GM12878 (cell line): ENCODE data around the gene RAB21. TPM values are rescaled to one million over a fixed set of nuclear protein-coding genes. Genes with fewer than 3 reads are reported as not detected.

Source experiments
- ATAC-seq: fragments of 200-7000 bp; cut with Tn5 transposase; 3 replicates; pipeline ENCODE4 v1.9.1; 2020; ENCODE audit warnings: mild to moderate bottlenecking, moderate library complexity
- Bru-seq: library from RNA; stranded (reverse); fragments of 400-500 nt; gene quantifications from one replicate; lab custom pipeline; 2021; lab: Mats Ljungman, UMichigan
- BruChase-seq, 2 experiments: library from RNA; stranded (reverse); fragments of 400-500 nt; gene quantifications; one replicate each; lab custom pipeline; 2021; lab: Mats Ljungman, UMichigan
- BruUV-seq: library from RNA; stranded (reverse); fragments of 400-500 nt; replicated peaks from 2 replicates; lab custom pipeline; 2021; lab: Mats Ljungman, UMichigan
- CTCF ChIA-PET: fragments of 300-600 bp; sonication (Branson Sonifier 250); formaldehyde crosslinking; extraction: SDS; loops from one replicate; lab custom pipeline; 2021; ENCODE audit warnings: inconsistent platforms; lab: Yijun Ruan, JAX
- POLR2A ChIA-PET: fragments of 350-600 bp; formaldehyde crosslinking; extraction: SDS; loops from one replicate; lab custom pipeline; 2021; ENCODE audit warnings: inconsistent platforms; lab: Charles Lee
- RAD21 ChIA-PET: fragments of 300-600 bp; sonication (Branson Sonifier 250); formaldehyde crosslinking; loops from one replicate; lab custom pipeline; 2023; ENCODE audit warnings: antibody characterized with exemption; ENCODE audit not compliant: unreplicated experiment; lab: Charles Lee
- SMC1A ChIA-PET: fragments of 300-600 bp; sonication (Branson Sonifier 250); formaldehyde crosslinking; loops from one replicate; lab custom pipeline; 2023; ENCODE audit not compliant: unreplicated experiment, uncharacterized antibody; lab: Charles Lee
- DNase-seq: peaks from one replicate; pipeline ENCODE4 v3.0.0-alpha.2; 2011; ENCODE audit warnings: low read depth, low spot score
- FAIRE-seq: peaks from 3 replicates; lab custom pipeline; 2011; peaks lifted over from hg19 to GRCh38; lab: Jason Lieb, UNC
- H2AFZ ChIP-seq: 2 replicates; pipeline ENCODE4 v1.6.0; 2011; ENCODE audit warnings: low read depth, low read length, control low read depth; ENCODE audit not compliant: control insufficient read depth
- H3K27ac ChIP-seq: 2 replicates; pipeline ENCODE4 v1.5.1; 2011; ENCODE audit warnings: control low read depth; ENCODE audit not compliant: control insufficient read depth, insufficient read depth
- H3K27me3 ChIP-seq, 2 experiments: replicated peaks in 1 of 2; 2 replicates each; pipeline versions ENCODE4 v1.6.0 to v1.6.1; 2011; ENCODE audit warnings: low read length in 1 of 2; ENCODE audit not compliant: control insufficient read depth in 2 of 2, insufficient read depth in 2 of 2
- H3K36me3 ChIP-seq, 2 experiments: 2 replicates each; pipeline ENCODE4 v1.5.1; 2011; ENCODE audit warnings: low read length in 1 of 2; ENCODE audit not compliant: control insufficient read depth in 2 of 2, insufficient read depth in 2 of 2
- H3K4me1 ChIP-seq: 2 replicates; pipeline ENCODE4 v1.6.1; 2011; ENCODE audit warnings: mild to moderate bottlenecking, low read length, moderate library complexity, mixed read lengths; ENCODE audit not compliant: control insufficient read depth, insufficient read depth
- H3K4me2 ChIP-seq: 2 replicates; pipeline ENCODE4 v1.6.0; 2011; ENCODE audit warnings: control low read depth; ENCODE audit not compliant: control insufficient read depth, insufficient read depth
- H3K4me3 ChIP-seq: fragments of 200-600 bp; sonication (generic); 2 replicates; pipeline ENCODE4 v1.5.1; 2016
- H3K79me2 ChIP-seq: 2 replicates; pipeline ENCODE4 v1.6.0; 2011; ENCODE audit warnings: low read length; ENCODE audit not compliant: control insufficient read depth, insufficient read depth
- H3K9ac ChIP-seq: 2 replicates; pipeline ENCODE4 v1.8.0; 2011; ENCODE audit warnings: low read length, control low read depth, mixed read lengths; ENCODE audit not compliant: control insufficient read depth, insufficient read depth
- H3K9me3 ChIP-seq: replicated peaks from 3 replicates; pipeline ENCODE4 v1.5.1; 2011; ENCODE audit warnings: mild to moderate bottlenecking, low read length; ENCODE audit not compliant: control insufficient read depth, insufficient read depth
- H4K20me1 ChIP-seq: 2 replicates; pipeline ENCODE4 v1.6.0; 2011; ENCODE audit not compliant: control insufficient read depth, insufficient read depth
- ATF7 ChIP-seq: fragments of 450-650 bp; IDR thresholded peaks from 2 replicates; pipeline ENCODE4 v1.6.1; 2016; ENCODE audit warnings: low read depth, mild to moderate bottlenecking
- HCFC1 ChIP-seq: fragments of 150-350 bp; IDR thresholded peaks from 2 replicates; pipeline ENCODE4 v1.6.1; 2014; ENCODE audit warnings: low read length
- HSF1 ChIP-seq: fragments of 150-350 bp; IDR thresholded peaks from 2 replicates; pipeline ENCODE4 v1.6.1; 2014; ENCODE audit warnings: mild to moderate bottlenecking, low read depth, low read length
- IRF5 ChIP-seq: fragments of 450-650 bp; IDR thresholded peaks from 2 replicates; pipeline ENCODE4 v1.6.1; 2017; ENCODE audit warnings: borderline replicate concordance
- NRF1 ChIP-seq: conservative IDR thresholded peaks from 2 replicates; pipeline ENCODE4 v1.6.1; 2011; ENCODE audit warnings: mild to moderate bottlenecking, low read depth, low read length, improper control_type of control experiment
- PAX5 ChIP-seq: IDR thresholded peaks from 2 replicates; pipeline ENCODE4 v1.6.1; 2011; ENCODE audit warnings: low read depth, low read length, borderline replicate concordance
- RAD51 ChIP-seq: fragments of 450-650 bp; IDR thresholded peaks from 2 replicates; pipeline ENCODE4 v1.6.1; 2016; ENCODE audit warnings: moderate library complexity, mild to moderate bottlenecking, inconsistent platforms
- WRNIP1 ChIP-seq: IDR thresholded peaks from 2 replicates; pipeline ENCODE4 v1.6.1; 2011; ENCODE audit warnings: low read depth, low read length, improper control_type of control experiment, borderline replicate concordance
- ZBED1 ChIP-seq: IDR thresholded peaks from 2 replicates; pipeline ENCODE4 v1.6.1; 2016; ENCODE audit warnings: borderline replicate concordance
- whole genome bisulfite sequencing: methylation state at CpG from one replicate; pipeline ENCODE4 v1.1.6; 2016; ENCODE audit warnings: low lambda C conversion rate; ENCODE audit not compliant: insufficient replicate concordance, insufficient coverage; ENCODE audit errors: missing lambda C conversion rate; 5-methylcytosine and 5-hydroxymethylcytosine counted together
- in situ Hi-C: fragments of 300-500 bp; cut with MboI; formaldehyde crosslinking; loops from 9 replicates; pipeline ENCODE4 v1.14.3; 2018; ENCODE audit warnings: mixed read lengths
- intact Hi-C: fragments of 100-400 bp; cut with micrococcal nuclease; formaldehyde crosslinking; loops from one replicate; pipeline ENCODE4 v1.14.2; 2022; ENCODE audit not compliant: unreplicated experiment
- long read RNA-seq, 2 experiments: library from polyadenylated mRNA; unstranded; transcript quantifications; one replicate each; pipeline ENCODE4 v2.0.0, GENCODE V29; 2019 to 2020
- polyA minus RNA-seq, 3 experiments: library from RNA; depleted of rRNA, polyadenylated mRNA; stranded (reverse); fragments of >200 nt; gene quantifications; 2 replicates each; pipeline ENCODE4 v1.2.3, GENCODE V29; 2011
- polyA plus RNA-seq, 11 experiments: library from polyadenylated mRNA; depleted of rRNA in 4 of 11; unstranded in 6 of 11; stranded (reverse) in 5 of 11; fragments of >200 nt; fragmentation: Nextera tagmentation in 4 of 11; fragmentation: Illumina TruSeq in 1 of 11; extraction: Ambion mirVana in 4 of 11; extraction: Trizol in 1 of 11; gene quantifications; 1 replicate in 1 of 11; 2 replicates in 10 of 11; pipeline versions ENCODE4 v1.2.1 to v1.2.3, GENCODE V29; 2011 to 2016; ENCODE audit warnings: inconsistent platforms in 2 of 11, missing spikeins in 2 of 11, low read depth in 1 of 11
- total RNA-seq, 4 experiments: library from RNA; depleted of rRNA in 3 of 4; stranded (reverse); fragments of >200 nt in 3 of 4; fragmentation: Illumina TruSeq in 1 of 4; extraction: Trizol in 1 of 4; gene quantifications; 2 replicates each; pipeline versions ENCODE4 v1.2.1 to v1.2.3, GENCODE V29; 2013 to 2021
- TF ChIP-seq, protein P1 (sequence below): IDR thresholded peaks from 2 replicates; pipeline ENCODE4 v1.6.1; 2012; ENCODE audit warnings: mild to moderate bottlenecking, low read depth, low read length

The RAB21 gene
- total RNA-seq (2013; cell fraction: nucleolus; rRNA removed) = 59.2 and 62.7 TPM in 2 replicates
- total RNA-seq (2014; rRNA removed) = 12.3 and 12.4 TPM in 2 replicates
- total RNA-seq (2014; rRNA removed; fragmentation: Illumina TruSeq; extraction: Trizol) = 42.0 and 42.8 TPM in 2 replicates
- total RNA-seq (2021) = 37.8 and 38.8 TPM in 2 replicates
- 26.4 TPM for polyA plus RNA-seq (2011; ENCODE audit: low read depth)
- polyA plus RNA-seq (2011; rRNA removed) = 18.6 and 32.5 TPM in 2 replicates
- 3.8 and 4.0 TPM in 2 replicates for polyA plus RNA-seq (2011; cell fraction: cytosol; rRNA removed)
- polyA plus RNA-seq (2011; cell fraction: nucleus; rRNA removed) = 7.0 and 7.1 TPM in 2 replicates
- polyA plus RNA-seq (2012) = 40.0 and 50.2 TPM in 2 replicates
- 42.0 and 52.1 TPM in 2 replicates for polyA plus RNA-seq (2014; fragmentation: Illumina TruSeq; extraction: Trizol)
- 1 to 10 TPM; 5.3 to 8.2 TPM for polyA plus RNA-seq (2014; fragmentation: Nextera tagmentation; extraction: Ambion mirVana)
- 17.1 TPM in 2 replicates for polyA plus RNA-seq (2014; rRNA removed)
- 10 to 100 TPM in 1 of 2 experiments, 1 to 10 TPM in 1; 2.8 to 15.1 TPM for polyA plus RNA-seq (2016; fragmentation: Nextera tagmentation; extraction: Ambion mirVana)
- polyA minus RNA-seq (2011; rRNA and poly(A)+ RNA removed) = 7.0 and 21.4 TPM in 2 replicates
- 8.3 and 9.1 TPM in 2 replicates for polyA minus RNA-seq (2011; cell fraction: cytosol; rRNA and poly(A)+ RNA removed)
- polyA minus RNA-seq (2011; cell fraction: nucleus; rRNA and poly(A)+ RNA removed) = 6.2 and 8.1 TPM in 2 replicates
- percentile 96 among the genes with signal in this experiment for Bru-seq, nascent RNA
- percentile 95 among the genes with signal in this experiment for BruChase-seq, experiment 1, labeled RNA remaining after a 6-hour chase
- percentile 94 among the genes with signal in this experiment for BruChase-seq, experiment 2, labeled RNA remaining after a 2-hour chase
- long read RNA-seq, experiment 1, partial matches to known transcripts = 0 of 4 reads
- long read RNA-seq, experiment 1, other reads (novel, unspliced or antisense) = 3 of 4 reads
- long read RNA-seq, experiment 2, full-length matches to known transcripts = 2 of 11 reads
- long read RNA-seq, experiment 2, partial matches to known transcripts = 0 of 11 reads
- long read RNA-seq, experiment 2, other reads (novel, unspliced or antisense) = 9 of 11 reads

- ChIA-PET SMC1A (interaction anchor here (0.9 to 2.0 kb wide), 9 partner anchors 9 to 108 kb away, joined by 3 to 11 read pairs (median 5); partner anchors contain the start of genes TBC1D15, THAP2, TMEM19 and ZFC3H1), POLR2A (interaction anchor here (1.0 to 3.3 kb wide), 5 partner anchors 9 to 91 kb away, joined by 3 to 22 read pairs (median 4); partner anchors contain the start of genes THAP2, TMEM19 and ZFC3H1), CTCF (interaction anchor here (0.7 to 1.7 kb wide), 9 partner anchors 9 to 125 kb away, joined by 3 to 6 read pairs (median 4); partner anchors contain the start of genes TMEM19 and ZFC3H1), RAD21 (interaction anchor here (0.6 to 3.1 kb wide), 7 partner anchors 10 to 108 kb away, joined by 3 to 10 read pairs (median 4); partner anchors contain the start of genes TMEM19 and ZFC3H1)
- Histone ChIP-seq H3K27me3 (no peaks in the 10 kb centered on the region; a peak in 1 of 4 replicates), H3K4me2 (peak within 1 kb of the TSS; percentile 99), H3K9ac (peak within 1 kb of the TSS; percentile 92), H3K9me3 (peaks cover 14% of the 10 kb centered on the region), H3K4me3 (peak within 1 kb of the TSS; percentile 96), H4K20me1 (no peaks in the 10 kb centered on the region), H2AFZ (peak within 1 kb of the TSS; percentile 89), H3K27ac (peak within 1 kb of the TSS; percentile 94), H3K4me1 (peaks cover 4% of the 10 kb centered on the region), H3K79me2 (peaks cover 52% of the 10 kb centered on the region), H3K36me3 (peaks cover 0 to 7% of the 10 kb centered on the region in 2 experiments; a peak in 2 of 4 replicates)
- DNase-seq = peak; percentile 70
- in situ Hi-C loops = loop anchor here (5.0 kb wide), 1 partner anchor 337 kb away; no protein-coding TSS in a partner anchor
- peak; percentile 92 for ATAC-seq
- 1% methylated on average over 40 of the region's 56 CpGs for WGBS
- FAIRE-seq = peak; percentile 56
- intact Hi-C loops = loop anchor here (1.0 to 2.0 kb wide), 2 partner anchors 68 to 91 kb away; partner anchors contain the start of genes TMEM19 and ZFC3H1
- BruUV-seq = no TSS peak
- TF ChIP-seq, protein P1, sequence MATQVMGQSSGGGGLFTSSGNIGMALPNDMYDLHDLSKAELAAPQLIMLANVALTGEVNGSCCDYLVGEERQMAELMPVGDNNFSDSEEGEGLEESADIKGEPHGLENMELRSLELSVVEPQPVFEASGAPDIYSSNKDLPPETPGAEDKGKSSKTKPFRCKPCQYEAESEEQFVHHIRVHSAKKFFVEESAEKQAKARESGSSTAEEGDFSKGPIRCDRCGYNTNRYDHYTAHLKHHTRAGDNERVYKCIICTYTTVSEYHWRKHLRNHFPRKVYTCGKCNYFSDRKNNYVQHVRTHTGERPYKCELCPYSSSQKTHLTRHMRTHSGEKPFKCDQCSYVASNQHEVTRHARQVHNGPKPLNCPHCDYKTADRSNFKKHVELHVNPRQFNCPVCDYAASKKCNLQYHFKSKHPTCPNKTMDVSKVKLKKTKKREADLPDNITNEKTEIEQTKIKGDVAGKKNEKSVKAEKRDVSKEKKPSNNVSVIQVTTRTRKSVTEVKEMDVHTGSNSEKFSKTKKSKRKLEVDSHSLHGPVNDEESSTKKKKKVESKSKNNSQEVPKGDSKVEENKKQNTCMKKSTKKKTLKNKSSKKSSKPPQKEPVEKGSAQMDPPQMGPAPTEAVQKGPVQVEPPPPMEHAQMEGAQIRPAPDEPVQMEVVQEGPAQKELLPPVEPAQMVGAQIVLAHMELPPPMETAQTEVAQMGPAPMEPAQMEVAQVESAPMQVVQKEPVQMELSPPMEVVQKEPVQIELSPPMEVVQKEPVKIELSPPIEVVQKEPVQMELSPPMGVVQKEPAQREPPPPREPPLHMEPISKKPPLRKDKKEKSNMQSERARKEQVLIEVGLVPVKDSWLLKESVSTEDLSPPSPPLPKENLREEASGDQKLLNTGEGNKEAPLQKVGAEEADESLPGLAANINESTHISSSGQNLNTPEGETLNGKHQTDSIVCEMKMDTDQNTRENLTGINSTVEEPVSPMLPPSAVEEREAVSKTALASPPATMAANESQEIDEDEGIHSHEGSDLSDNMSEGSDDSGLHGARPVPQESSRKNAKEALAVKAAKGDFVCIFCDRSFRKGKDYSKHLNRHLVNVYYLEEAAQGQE = no peak
- 0 out of 2 replicates have a peak, but pooled peaks have one; percentile 16 for TF ChIP-seq ZBED1
- no peak for TF ChIP-seq WRNIP1
- peak; percentile 47; the same call in 1 of the 2 replicates for TF ChIP-seq HSF1
- TF ChIP-seq RAD51 = peak; percentile 95
- TF ChIP-seq ATF7 = peak; percentile 60
- no peak for TF ChIP-seq HCFC1
- no peak for TF ChIP-seq NRF1
- TF ChIP-seq IRF5 = no peak
- TF ChIP-seq PAX5 = no peak
These were observed at the start of gene RAB21 for GRCh38 chr12:71754461-71755145. TSS of gene RAB21 (plus strand) at chr12:71754863. CDS start at chr12:71755130, 267 bp downstream.
